Measurements from ENCODE around the gene ANKRD63. TPM values are rescaled to one million over a fixed set of nuclear protein-coding genes. Genes with fewer than 3 reads are reported as not detected.
A peak's percentile ranks its signal among the peaks of the same experiment; 100 is the strongest.

ANKRD63 gene
- total RNA-seq, 1 donor from 2014 or later = not detected

GRCh38 chr15:40295877-40296560, 13.2 kb upstream of the ANKRD63 start:
- peaks cover 5% of the 10 kb centered on the region for H3K9me3 ChIP-seq (ENCODE audit: low read depth)
- H3K27ac Mint-ChIP-seq = peak overlapping the region; percentile 85
- DNase-seq (ENCODE audit: low spot score) = no peak
- H4K20me1 ChIP-seq (ENCODE audit: low read depth) = no peaks in the 10 kb centered on the region
- no peaks in the 10 kb centered on the region for H3K36me3 ChIP-seq
- no peak for TF ChIP-seq CTCF (IDR thresholded peaks at IDR 0.05)
- TF ChIP-seq EZH2phosphoT487 (IDR thresholded peaks at IDR 0.05) = no peak
- TF ChIP-seq EZH2 (IDR thresholded peaks at IDR 0.05) = no peak
- H3F3A ChIP-seq (ENCODE audit: low read depth) = peaks cover 4% of the 10 kb centered on the region
- H3K9ac ChIP-seq = no peak overlapping the region
- no peak overlapping the region for H3K4me3 ChIP-seq
- H3K9me3 Mint-ChIP-seq = peaks cover 17% of the 10 kb centered on the region
- no peak overlapping the region for H3K27ac ChIP-seq
- peaks cover 21% of the 10 kb centered on the region for H3K27me3 Mint-ChIP-seq (ENCODE audit: insufficient read depth, low read depth)
- no peak overlapping the region for H3K4me2 ChIP-seq
- H3K27me3 ChIP-seq = peaks cover 29% of the 10 kb centered on the region
- no peak overlapping the region for H3K4me3 Mint-ChIP-seq
- H3K4me1 ChIP-seq = peaks cover 19% of the 10 kb centered on the region
- no peaks in the 10 kb centered on the region for H3K79me2 ChIP-seq (ENCODE audit: low read depth)
- H3K36me3 Mint-ChIP-seq = peaks cover 5% of the 10 kb centered on the region
- peaks cover 62% of the 10 kb centered on the region for H3K4me1 Mint-ChIP-seq
- H2AFZ ChIP-seq (replicated peaks) = no peak overlapping the region

GRCh38 chr15:40295297-40295696, 12.4 kb upstream of the ANKRD63 start:
- Mint-ChIP-seq H3K27me3 (ENCODE audit: insufficient read depth, low read depth) (peaks cover 20% of the 10 kb centered on the region), H3K9me3 (peaks cover 14% of the 10 kb centered on the region), H3K4me3 (no peak overlapping the region), H3K36me3 (peaks cover 5% of the 10 kb centered on the region), H3K4me1 (peaks cover 61% of the 10 kb centered on the region), H3K27ac (peak overlapping the region; percentile 85)
- H3K27ac ChIP-seq = no peak overlapping the region
- H3K4me1 ChIP-seq = peaks cover 24% of the 10 kb centered on the region
- no peak for TF ChIP-seq CTCF (IDR thresholded peaks at IDR 0.05)
- no peak for TF ChIP-seq EZH2phosphoT487 (IDR thresholded peaks at IDR 0.05)
- TF ChIP-seq EZH2 (IDR thresholded peaks at IDR 0.05) = no peak
- no peak overlapping the region for H3K4me3 ChIP-seq
- peaks cover 9% of the 10 kb centered on the region for H3F3A ChIP-seq (ENCODE audit: low read depth)
- DNase-seq (ENCODE audit: low spot score) = no peak
- peaks cover 2% of the 10 kb centered on the region for H3K9me3 ChIP-seq (ENCODE audit: low read depth)
- H3K4me2 ChIP-seq = no peak overlapping the region
- no peaks in the 10 kb centered on the region for H3K79me2 ChIP-seq (ENCODE audit: low read depth)
- no peaks in the 10 kb centered on the region for H4K20me1 ChIP-seq (ENCODE audit: low read depth)
- peaks cover 36% of the 10 kb centered on the region for H3K27me3 ChIP-seq
- H2AFZ ChIP-seq (replicated peaks) = no peak overlapping the region
- H3K36me3 ChIP-seq = no peaks in the 10 kb centered on the region
- H3K9ac ChIP-seq = no peak overlapping the region

- H3K4me1 Mint-ChIP-seq = peaks cover 70% of the 10 kb centered on the region
- Histone ChIP-seq H3K9ac (no peak overlapping the region), H3K4me3 (no peak overlapping the region), H3K4me1 (peaks cover 27% of the 10 kb centered on the region), H4K20me1 (ENCODE audit: low read depth) (no peaks in the 10 kb centered on the region), H3K27ac (no peak overlapping the region), H3K79me2 (ENCODE audit: low read depth) (no peaks in the 10 kb centered on the region), H3K9me3 (ENCODE audit: low read depth) (no peaks in the 10 kb centered on the region), H3K27me3 (peaks cover 47% of the 10 kb centered on the region), H3K36me3 (no peaks in the 10 kb centered on the region), H2AFZ (replicated peaks) (no peak overlapping the region), H3K4me2 (peak overlapping the region; percentile 2), H3F3A (ENCODE audit: low read depth) (peaks cover 12% of the 10 kb centered on the region)
- peak overlapping the region; percentile 30 for H3K4me3 Mint-ChIP-seq
- H3K27me3 Mint-ChIP-seq (ENCODE audit: insufficient read depth, low read depth) = peaks cover 22% of the 10 kb centered on the region
- TF ChIP-seq CTCF (IDR thresholded peaks at IDR 0.05) (no peak), EZH2 (IDR thresholded peaks at IDR 0.05) (no peak), EZH2phosphoT487 (IDR thresholded peaks at IDR 0.05) (no peak)
- no peaks in the 10 kb centered on the region for H3K36me3 Mint-ChIP-seq
- peak; percentile 72 for DNase-seq (ENCODE audit: low spot score)
- peak overlapping the region; percentile 95 for H3K27ac Mint-ChIP-seq
- peaks cover 6% of the 10 kb centered on the region for H3K9me3 Mint-ChIP-seq
Observed at GRCh38 chr15:40293905-40294895, 11.3 kb upstream of the ANKRD63 start.
